NCI-H1105 (cell line): Measurements from ENCODE around the gene SEPHS1.
A peak's percentile ranks its signal among the peaks of the same experiment; 100 is the strongest.
"Not testable (repeated sequence)": the region's sequence is repeated elsewhere in the genome, so short reads cannot be mapped to it uniquely, and the experiment has no call there.

ENCODE experiments used
- DNase-seq: peaks from one replicate; lab custom pipeline; 2025; lab: John Stamatoyannopoulos, UW

Gene SEPHS1, protein sequence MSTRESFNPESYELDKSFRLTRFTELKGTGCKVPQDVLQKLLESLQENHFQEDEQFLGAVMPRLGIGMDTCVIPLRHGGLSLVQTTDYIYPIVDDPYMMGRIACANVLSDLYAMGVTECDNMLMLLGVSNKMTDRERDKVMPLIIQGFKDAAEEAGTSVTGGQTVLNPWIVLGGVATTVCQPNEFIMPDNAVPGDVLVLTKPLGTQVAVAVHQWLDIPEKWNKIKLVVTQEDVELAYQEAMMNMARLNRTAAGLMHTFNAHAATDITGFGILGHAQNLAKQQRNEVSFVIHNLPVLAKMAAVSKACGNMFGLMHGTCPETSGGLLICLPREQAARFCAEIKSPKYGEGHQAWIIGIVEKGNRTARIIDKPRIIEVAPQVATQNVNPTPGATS

DNA sequence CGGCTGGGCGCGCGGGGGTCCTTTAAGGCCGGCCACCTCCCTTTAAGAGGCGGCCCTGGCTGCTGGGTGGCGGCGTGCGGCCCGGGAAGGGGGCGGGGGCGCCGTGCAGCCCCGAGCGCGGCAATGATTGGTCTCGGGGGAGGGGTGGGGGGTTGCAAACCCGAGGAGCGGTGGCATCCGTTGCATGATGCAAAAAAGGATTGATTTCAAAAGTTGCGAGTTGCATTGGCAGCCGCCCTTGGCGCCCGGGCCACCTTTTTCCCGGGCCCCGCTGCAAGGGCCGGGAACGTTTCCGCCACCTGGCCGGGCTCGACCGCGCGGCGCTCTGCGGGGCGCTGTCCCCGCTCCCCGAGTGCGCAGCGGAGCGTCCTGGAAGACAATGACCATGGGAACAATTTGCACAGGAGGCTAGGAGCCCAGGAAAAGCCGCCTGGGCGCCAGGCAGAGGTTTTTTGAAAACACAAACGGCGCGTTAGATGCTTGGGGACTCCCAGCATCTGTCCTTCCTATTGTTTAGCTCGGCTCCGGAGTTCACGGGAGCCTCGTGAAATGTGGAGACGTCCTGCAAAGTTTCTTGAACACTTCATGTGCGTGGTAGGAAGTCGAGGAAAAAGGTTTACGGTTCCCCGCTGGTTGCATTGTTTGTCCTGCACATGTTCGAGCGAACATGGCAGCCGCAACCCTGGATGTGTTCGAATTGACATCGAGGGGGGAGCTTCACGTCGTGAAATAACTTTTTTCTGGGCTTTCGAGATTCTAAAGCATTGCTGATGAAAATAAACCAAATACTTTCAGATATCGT lies at the start of gene SEPHS1:
Gene SEPHS1, minus strand, starts transcription at position 78 of the 802 bp plus-strand sequence. CDS start 3,343 bp downstream, outside the sequence.
- DNase-seq = peak; percentile 67

DNA sequence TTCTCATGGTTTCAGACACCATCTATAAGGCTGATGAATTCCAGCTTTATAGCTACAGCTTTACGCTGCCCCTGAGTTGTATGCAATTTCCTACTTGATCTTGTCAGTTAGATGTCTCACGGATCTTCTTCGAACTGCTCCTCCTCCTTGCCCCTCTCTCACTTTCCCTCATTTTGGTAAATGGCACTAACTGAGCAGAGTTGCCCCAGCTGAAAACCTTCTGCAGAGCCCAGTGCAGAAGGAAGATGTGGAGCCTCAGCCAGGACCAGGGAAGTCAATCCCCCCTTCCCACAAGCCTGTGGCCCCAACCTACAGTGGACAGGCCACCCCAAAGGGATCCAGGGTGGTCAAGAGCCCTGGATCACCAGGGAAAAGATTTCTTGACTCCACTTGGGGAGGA lies 49.0 kb upstream of the SEPHS1 start:
- no peak for DNase-seq

DNA sequence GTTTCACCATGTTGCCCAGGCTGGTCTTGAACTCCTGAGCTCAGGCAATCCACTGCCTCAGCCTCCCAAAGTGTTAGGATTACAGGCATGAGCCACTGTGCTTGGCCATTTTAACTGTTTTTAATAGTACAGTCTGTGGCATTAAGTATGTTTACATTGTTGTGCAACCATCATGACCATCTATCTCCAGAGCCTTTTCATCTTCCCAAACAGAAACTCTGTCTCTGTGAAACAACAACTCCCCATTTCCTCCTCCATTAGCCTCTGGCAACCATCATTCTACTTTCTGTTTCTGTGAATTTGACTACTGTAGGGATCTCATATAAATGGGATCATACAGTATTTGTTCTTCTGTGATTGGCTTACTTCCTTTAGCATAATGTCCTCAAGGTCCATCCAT lies 48.3 kb upstream of the SEPHS1 start:
- DNase-seq = no peak

DNA sequence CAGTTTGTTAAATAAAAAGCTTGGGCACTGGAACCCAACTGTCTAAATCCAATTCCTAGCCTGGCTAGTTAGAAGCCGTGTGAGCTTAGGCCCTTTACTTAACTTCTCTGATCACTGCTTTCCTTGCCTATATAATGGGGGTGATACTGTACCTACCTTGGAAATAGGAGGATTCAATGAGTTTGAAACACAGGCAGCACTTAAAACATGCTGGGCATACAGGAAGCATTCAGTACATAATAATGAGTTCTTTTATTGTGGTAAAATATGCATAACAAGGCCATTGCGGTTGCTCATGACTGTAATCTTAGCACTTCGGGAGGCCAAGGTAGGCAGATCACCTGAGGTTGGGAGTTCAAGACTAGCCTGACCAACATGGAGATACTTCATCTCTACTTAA lies 47.4 kb upstream of the SEPHS1 start:
- no peak for DNase-seq

DNA sequence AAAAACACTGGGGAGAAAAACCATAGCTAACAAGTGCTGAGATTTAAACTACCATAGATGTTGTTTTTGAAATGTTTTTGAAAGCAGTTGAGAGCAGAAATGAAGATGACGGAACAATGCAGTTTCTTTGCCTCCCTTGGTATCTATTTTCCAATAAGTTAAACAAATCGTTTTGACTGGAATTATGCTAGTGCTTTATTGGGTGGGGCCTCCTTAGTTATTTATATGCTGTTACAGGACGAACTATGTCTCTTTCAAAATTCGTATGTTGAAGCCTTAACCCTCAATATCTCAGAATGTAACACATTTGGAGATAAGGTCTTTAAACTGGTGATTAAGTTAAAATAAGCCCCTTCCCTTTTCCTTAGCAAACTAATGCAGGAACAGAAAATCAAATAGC lies 45.5 kb upstream of the SEPHS1 start:
- DNase-seq = no peak

DNA sequence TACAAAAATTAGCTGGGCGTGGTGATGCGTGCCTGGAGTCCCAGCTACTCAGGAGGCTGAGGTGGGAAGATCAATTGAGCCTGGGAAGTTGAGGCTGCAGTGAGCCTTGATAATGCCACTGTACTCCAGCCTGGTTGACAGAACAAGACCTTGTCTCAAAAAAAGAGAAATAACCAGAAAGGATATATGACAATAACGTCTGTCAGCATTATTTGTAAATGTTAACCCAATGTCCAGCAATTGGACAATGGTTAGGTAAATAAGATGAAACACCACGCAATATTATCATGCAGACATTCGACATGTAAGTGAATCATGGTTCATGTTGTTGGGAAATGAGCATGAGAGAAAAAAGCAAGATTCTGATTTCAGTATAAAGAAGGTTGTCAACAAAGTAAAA lies 44.6 kb upstream of the SEPHS1 start:
- no peak for DNase-seq

DNA sequence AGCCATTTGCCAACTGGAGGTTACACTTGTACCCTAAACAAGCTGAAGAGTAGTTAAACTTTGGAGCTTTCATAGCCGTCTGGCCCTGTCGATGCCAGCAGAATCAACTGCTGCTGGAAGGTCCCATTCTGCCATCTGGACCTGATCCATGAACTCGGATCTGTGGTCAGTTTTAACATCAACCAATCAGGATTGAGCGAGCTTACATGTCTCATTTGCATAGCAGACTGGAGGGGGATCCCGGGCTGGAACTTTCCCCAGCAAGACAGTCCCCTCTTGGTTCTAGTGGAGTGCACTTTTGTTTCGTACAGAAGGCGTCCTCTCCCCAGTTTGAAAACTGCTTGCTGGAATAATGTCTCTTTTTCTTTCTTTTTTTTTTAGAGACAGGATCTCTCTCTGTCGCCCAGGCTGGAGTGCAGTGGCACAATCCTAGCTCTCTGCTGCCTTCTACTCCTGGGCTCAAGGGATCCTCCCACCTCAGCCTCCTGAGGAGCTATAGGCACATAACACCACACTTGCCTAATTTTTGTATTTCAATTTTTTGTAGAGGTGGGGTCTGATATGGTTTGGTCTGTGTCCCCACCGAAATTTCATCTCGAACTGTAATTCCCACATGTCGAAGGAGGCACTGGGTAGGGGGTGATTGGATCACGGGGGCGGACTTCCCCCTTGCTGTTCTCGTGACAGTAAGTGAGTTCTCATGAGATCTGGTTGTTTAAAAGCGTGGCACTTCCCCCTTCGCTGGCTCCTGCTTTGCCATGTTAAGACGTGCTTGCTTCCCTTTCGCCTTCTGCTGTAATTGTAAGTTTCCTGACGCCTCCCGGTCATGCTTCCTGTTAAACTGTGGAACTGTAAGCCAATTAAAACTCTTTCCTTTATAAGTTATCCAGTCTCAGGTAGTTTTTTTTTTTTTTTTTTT lies 42.8 kb upstream of the SEPHS1 start:
- DNase-seq = no peak

DNA sequence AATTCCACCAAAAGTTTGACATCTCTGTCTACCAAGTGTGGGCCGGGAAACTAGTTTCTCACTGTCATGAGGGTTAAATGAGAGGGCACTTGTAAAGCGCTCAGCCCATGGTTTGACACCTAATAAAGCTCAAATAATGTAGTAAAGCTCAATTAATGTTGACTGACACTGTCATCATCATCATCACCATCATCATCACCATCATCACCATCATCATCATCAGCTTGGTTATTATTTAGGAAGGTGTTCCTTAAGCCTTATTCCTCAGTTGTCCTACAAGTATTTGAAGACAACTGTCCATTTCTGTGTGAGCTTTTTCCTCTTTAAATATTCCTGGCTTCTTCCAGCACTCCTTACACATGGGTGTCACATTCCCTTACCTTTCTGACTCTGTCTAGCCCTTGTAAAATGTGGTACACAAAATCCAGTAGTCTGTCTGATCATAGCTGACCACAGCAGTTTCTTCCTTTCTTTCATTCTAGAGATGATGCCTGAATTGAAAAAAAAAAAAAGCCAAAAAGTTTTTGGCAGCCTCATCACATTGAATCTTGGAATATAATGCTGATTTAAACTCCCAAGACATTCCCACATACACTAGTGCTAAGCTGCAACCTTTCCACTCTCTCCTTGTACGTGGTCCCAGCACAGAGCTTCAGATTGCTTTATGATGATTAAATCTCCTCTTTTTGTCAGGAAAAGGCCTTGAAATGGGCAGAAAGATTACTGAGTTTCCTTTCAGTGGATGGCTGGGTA lies 40.6 kb upstream of the SEPHS1 start:
- DNase-seq = no peak

DNA sequence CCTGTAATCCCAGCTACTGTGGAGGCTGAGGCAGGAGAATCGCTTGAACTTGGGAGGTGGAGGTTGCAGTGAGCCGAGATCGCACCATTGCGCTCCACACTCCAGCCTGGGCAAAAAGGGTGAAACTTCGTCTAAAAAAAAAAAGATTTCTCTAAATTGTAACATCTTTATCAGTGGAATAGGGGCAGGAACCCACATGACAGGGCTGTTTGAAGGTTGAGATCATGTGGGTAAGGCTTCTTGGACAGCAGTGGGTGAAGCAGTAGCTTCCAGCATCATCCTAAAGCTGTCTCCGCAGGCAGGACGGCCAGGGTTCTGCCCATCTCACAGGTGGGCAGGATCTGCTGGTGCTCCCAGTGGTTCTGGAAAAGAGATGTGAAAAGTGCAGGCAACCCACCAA lies 37.9 kb upstream of the SEPHS1 start:
- DNase-seq = no peak

DNA sequence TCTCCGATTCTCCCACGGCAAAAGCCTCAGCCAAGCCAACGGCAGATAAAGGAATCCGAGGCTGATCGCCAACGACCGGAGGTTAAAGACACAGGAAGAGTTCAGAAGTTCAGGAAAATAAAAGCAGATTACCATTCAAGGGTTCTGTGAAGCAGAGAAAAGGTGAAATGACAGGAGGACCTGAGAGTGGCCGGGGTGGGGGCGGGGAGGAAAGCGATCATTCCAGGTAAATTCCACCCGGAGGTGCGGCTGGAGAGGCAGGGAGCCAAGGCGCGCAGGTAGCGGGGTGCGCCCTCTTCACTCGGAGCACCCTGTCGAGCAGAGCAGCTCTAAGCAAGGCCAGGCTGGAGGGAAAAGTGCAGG lies 35.3 kb upstream of the SEPHS1 start:
- no peak for DNase-seq

DNA sequence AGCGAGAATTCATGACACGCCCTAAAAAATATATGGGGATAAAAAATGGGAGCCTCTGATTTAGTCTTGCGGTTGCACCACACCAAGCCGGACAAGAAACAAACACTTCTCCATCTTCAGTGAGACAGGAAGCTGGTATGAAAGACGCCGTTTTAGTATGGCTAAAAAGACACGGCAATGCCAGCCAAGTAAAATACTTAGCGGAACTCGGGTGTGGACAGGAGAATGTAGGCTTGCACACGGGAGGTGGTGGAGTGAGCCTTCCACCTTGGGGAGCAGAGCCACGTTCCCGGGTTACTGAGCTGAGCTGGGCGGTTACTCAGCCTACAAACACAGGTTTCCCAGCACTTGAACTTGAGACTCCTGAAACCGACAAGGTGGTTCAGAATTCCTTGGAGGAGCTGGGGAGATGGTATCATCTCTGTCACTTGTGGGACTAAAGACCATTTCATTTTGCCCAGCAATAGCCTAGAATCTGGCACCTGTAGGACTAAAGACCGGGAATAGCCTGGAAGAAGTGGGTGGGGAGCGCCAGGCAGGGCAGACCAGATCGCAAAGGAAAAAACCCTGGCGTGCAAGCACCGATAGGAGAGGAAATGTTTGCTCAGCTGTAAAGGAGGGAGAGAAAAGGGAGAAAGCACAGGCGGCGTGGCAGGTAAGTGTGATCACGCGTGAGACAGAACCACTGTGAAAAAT lies 34.8 kb upstream of the SEPHS1 start:
- no peak for DNase-seq

DNA sequence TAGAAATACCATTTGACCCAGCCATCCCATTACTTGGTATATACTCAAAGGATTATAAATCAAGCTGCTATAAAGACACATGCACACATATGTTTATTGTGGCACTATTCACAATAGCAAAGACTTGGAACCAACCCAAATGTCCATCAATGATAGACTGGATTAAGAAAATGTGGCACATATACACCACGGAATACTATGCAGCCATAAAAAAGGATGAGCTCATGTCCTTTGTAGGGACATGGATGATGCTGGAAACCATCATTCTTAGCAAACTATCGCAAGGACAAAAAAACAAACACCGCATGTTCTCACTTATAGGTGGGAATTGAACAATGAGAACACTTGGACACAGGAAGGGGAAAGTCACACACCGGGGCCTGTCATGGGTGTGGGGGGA lies 31.0 kb upstream of the SEPHS1 start:
- DNase-seq = not testable (repeated sequence)

DNA sequence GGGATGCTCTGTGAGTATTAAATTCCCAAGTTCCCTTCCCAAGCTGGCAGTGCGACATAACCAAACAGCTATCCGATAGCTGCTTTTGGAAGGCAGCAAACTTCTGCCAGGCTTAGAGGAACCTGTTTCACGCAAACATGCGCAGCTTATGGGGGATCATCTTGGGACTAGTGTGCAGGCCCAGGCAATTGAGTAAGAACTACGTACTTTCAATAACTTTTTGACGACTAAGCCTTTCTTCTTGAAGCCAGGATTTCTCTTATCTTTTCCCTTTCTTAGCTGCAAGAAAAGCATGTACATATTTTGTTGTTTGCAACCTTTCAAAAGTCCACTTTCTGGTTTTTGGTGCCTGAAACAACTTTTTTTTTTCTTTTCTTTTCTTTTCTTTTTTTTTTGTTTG lies 28.7 kb upstream of the SEPHS1 start:
- no peak for DNase-seq

DNA sequence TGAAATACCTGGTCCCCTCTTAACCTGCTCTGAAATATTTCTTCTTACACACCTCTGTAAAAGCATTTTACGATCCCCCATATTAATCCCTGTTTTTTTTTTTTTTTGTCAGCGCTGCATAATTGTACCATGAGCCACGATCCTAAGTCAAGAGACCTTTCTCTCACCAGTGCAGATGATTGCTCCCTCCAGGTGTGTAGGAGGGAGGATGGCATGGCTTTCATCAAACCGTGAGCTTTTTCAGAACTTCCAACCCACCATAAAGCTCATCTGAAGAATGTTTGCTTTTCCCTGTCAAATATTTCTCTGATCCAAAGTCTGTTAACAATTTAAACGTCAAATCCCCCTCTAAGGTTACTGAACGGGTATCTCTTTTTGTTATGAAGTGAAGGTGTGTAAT lies 28.2 kb upstream of the SEPHS1 start:
- no peak for DNase-seq

DNA sequence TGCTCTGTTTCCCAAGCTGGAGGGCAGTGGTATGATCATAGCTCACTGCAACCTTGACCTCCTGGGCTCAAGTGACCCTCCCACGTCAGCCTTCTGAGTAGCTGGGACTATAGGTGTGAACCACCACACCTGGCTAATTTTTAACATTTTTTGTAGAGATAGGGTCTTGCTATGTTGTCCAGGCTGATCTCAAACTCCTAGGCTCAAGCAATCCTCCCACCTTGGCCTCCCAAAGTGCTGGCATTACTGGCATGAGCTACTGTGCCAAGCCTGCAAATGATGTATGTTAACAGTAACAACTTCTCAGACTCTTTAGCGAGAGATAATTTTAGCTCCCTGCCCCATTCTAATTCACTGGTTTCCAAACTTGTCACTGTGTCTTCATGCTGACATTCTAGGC lies 27.7 kb upstream of the SEPHS1 start:
- no peak for DNase-seq

DNA sequence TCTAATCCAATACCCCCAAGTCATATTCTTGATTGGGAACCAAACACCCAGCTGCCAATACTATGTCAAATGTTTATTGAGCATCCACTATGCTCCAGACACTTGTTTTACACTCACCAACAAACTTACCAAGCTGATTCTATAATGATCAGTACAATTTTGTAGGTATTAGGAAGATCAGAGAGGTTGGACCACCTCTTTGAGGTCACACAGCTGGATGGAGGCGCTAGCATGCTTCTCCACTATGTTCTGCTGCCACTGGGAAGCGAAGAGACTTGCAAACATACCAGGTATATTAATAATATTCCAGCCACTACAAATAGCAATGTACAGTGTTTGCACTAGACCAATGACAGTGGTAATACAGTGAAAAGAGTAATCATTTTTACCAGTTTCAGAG lies 25.6 kb upstream of the SEPHS1 start:
- no peak for DNase-seq

DNA sequence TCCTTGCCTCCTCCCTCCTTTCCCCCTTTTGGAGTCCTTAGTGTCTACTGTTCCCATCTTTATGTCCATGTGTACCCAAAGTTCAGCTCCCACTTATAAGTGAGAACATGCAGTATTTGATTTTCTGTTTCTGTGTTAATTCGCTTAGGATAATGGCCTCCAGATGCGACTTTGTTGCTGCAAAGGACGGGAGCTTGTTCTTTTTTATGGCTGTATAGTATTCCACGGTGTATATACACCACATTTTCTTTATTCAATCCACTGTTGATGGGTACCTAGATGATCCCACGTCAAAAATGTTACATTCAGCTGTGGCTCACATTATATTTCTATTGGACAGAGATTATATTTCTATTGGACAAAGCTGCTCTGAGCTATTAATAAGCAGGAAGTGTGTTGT lies 24.4 kb upstream of the SEPHS1 start:
- no peak for DNase-seq

DNA sequence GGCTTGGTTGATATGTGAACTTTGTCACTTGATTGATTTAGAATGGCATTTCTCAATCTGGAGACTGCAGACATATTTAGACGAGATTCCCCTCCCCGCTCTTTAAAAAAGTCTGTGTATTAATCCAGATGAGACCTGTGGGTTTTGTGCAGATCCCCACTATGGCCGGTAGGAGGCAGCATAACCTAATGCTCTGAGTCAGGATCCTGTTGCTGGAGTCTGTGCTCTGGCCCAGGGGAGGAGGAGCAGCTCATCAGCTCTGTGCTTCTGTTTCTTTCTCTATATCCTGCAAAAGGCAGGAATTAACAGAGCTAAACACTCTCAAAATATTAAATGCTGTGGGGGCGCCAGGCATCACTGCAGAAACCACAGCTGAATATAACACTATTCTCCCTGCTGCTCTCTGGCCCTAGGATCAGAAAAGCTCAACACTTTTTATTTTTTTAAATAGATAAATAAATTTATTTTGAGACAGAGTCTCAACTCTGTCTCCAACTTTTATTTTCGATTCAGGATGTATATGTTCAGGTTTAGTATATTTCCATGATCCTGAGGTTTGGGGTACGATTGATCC lies 23.9 kb upstream of the SEPHS1 start:
- DNase-seq = peak; percentile 49

DNA sequence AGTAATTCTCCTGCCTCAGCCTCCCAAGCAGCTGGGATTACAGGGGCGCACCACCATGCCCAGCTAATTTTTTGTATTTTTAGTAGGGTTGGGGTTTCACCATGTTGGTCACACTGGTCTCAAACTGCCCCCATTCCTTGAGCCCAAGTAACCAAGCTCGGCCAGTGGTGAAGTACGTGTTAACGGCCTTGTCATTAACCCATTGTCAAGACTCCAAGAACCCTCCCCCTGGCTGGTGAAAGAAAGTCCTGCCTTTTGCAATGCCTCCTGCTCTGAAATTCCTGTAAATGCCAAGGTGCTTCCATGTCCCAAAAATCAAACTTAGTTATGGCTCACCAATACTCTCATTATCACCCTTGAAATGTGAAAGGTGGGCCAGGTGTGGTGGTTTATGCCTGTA lies 18.8 kb upstream of the SEPHS1 start:
- DNase-seq = no peak

DNA sequence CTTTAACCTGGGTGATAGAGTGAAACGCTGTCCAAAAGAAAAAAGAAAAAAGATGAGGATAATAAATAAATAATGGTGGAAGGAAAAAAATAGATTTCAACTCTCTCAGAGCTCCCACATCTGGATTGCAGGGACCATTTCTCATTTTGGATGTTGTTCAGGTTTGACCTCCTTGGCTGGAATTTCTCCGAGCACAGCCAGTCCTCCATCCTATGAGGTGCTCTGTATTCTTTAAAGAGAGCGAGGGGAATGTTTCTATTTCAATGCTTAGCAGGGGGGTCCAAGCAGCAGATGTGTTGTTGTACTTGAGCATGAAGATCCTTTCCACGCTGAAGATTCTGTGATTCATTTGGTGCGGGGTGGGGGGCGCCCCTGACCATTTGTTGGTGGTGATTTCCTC lies 17.7 kb upstream of the SEPHS1 start:
- DNase-seq = no peak

DNA sequence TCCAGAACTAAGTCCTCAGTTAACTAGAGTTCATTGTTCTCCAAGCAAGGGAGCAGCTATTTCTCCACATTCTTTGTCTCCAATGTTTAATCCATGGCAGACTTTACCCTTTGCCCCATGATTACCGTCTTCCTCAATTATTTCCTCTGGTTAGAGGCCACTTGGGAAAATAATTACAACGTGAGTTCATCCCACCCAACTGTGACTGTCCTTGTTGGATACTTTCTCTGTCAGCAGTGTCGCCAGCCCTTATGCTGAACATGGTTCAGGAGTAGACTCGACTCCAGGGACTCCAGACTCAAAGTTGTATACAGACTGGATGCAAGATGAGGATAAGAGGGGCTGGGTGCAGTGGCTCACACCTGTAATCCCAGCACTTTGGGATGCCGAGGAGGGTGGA lies 17.1 kb upstream of the SEPHS1 start:
- no peak for DNase-seq
